ENCODE data around the gene RAD54L.
"Not testable (repeated sequence)": the region's sequence is repeated elsewhere in the genome, so short reads cannot be mapped to it uniquely, and the experiment has no call there.

RAD54L gene

GRCh38 chr1:46247436-46248121 is at the start of gene RAD54L:
Gene RAD54L (plus strand): TSS chr1:46247763. CDS start chr1:46248406, 643 bp downstream.
- DNase-seq = peak; percentile 100

DNA sequence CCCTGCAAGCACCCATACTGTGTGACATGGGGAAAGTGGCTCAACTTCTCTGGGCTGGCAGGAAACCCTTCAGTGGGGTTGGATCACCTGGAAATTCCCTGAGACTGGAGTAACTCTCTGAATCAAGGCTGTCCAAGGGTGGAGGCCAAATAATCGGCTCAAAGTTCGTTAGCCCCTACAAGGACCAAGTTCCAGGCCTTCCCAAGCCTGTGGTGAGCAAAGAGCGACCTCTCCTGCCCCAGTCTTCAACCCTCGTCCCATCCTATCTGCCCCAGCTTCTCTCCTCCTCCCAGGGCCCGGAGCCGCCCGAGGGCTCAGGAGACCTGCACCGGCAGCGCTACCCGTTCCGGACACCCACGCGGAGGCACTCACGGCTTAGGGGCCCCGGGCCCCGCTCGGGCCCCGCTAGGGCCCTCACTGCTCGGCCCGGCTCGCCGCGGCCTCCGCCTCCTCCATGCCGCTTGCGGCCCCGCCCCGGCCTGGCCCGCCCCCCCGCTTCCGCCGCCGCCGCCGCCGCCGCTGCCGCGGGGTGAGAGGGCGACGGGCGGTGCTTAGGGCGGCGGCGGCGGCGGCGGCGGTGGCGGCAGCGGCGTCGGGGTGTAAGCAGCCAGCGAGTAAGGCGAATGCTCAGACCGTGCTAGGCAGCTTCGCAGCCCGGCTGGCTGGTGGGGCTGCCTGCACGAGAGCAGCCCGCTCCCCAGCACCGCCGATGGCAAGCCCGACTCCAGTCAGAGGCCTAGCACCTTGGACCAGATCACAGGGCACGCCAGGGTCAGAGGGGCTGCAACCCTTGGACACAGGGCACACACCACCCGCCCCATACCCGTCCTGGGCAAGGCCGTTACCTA is 49.4 kb upstream of the RAD54L start, which contains the start of gene POMGNT1:
POMGNT1 (minus strand) TSS at position 471 of the 848 bp plus-strand sequence. CDS start 613 bp downstream, outside the sequence.
- DNase-seq = peak; percentile 89

GRCh38 chr1:46199233-46199749 is 48.3 kb upstream of the RAD54L start:
- DNase-seq = no peak

- DNase-seq = no peak
These were observed 43.7 kb upstream of the RAD54L start for GRCh38 chr1:46203738-46204405.

DNA sequence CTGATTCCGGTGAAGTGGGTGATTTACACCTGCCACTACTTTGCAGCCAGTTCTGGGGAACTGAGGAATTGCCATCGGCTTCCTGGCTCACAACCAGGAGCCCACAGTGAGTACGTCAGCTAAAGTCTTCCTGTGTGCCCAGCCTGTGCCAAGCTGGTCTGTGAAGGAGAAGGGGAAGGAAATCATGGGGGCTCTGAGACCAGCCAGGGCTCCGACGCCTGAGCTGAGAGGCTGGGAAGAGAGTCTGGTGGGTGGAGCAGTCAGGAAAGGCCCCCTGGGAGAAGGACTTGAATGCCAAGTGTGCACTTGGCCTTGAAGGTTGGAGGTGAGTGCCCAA is 43.2 kb upstream of the RAD54L start:
- no peak for DNase-seq

GRCh38 chr1:46205141-46205540 is 42.4 kb upstream of the RAD54L start:
- DNase-seq = no peak

DNA sequence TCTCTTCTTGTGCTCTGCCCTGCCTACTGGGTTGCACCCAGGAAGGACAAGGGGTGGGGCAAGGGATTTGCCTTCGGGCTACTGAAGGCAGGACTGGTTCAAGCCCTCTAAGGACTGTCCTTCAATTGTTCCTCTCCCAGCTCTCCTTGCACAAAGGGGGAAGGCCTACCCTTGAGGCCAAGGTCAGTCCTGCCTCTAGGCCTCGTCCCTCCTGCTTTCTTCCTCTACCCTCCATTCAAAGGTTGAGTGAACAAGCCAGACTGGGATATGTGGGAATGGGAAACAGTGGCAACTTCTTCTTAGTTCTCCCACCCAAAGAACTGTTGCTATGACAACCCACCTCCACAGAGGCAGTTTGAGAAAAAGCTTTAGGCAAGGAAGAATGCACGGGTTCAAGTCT is 41.8 kb upstream of the RAD54L start:
- DNase-seq = no peak

DNA sequence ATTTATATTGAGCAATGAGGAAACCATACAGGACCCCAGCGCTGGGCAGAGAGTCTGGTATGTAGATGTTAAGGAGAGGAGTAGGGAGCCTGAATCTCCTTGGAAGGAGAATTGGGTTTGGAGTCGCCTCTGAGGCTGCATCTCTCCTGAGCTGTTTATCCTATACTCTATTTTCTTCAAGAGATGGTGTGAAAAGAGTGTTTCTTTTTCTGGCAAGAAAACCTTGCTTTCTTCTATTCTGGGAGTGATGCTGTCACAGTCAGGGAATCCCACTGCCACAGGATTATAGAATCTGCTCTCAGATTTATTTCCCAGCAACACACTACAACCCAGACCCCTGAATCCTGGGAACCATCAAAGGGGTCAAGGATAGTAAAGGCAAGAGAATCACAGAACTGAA is 41.2 kb upstream of the RAD54L start:
- DNase-seq = no peak

DNA sequence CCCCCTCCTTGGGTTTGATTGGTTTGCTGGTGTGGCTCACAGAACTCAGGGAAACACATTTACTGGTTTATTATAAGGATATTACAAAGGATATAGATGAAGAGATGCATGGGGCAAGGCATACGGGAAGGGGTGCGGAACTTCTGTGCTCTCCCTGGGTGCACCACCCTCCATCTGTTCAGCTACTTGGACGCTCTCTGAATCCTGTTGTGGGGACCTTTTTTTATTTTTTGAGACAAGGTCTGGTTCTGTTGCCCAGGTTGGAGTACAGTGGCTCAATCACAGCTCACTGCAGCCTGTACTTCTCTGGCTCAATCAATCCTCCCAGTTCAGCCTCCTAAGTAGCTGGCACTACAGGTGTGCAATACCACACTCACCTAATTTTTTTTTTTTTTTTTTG is 37.0 kb upstream of the RAD54L start:
- DNase-seq = no peak

- peak; percentile 84 for DNase-seq
These were observed 36.5 kb upstream of the RAD54L start for GRCh38 chr1:46211051-46211450.

- DNase-seq = no peak
These were observed 32.1 kb upstream of the RAD54L start for GRCh38 chr1:46215504-46215903.

DNA sequence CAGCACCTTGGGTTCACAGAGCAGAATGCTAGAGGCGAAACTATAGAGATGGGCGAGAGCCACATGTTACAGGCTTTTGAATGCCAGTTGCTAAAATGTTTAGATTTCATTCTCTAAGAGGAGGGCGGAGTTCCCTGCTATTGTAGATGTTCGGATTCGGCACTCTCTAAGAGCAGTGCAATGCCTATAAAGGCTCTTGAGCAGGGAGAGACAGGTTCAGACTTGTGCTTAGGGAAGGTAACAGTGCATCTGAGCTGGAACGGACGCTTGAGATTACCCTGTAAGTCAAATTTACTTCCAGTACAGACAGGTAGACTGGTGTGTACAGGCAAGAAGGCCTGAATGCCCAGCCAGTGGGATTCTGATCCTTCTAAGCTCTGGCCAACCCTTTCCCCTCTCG is 29.1 kb upstream of the RAD54L start:
- DNase-seq = no peak

- no peak for DNase-seq
These were observed 27.7 kb upstream of the RAD54L start for GRCh38 chr1:46219551-46220520.

GRCh38 chr1:46220808-46221207 is 26.8 kb upstream of the RAD54L start:
- no peak for DNase-seq

DNA sequence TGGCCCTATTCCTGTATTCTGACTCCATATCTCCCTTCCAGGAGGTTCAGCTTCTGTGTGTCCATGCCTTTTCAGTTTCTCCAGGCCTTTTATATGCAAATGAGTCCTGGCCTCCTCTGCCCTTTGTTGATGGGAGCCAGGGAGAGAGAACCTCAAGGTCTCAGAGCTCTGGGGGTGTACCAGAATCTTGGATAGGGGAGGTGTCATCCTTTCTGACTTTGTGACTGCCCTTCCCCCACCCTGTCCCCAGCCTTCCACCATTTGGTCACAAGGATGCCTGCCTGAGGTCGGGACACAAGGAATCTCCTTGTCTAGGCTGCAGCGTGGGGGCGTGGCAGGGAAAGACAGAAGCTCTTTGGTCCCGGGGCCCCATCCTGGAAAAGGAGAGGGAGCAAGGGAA is 25.8 kb upstream of the RAD54L start:
- peak; percentile 84 for DNase-seq

- not testable (repeated sequence) for DNase-seq
These were observed 24.5 kb upstream of the RAD54L start for GRCh38 chr1:46223055-46223454.

GRCh38 chr1:46223472-46223943 is 24.1 kb upstream of the RAD54L start:
- DNase-seq = peak; percentile 87

DNA sequence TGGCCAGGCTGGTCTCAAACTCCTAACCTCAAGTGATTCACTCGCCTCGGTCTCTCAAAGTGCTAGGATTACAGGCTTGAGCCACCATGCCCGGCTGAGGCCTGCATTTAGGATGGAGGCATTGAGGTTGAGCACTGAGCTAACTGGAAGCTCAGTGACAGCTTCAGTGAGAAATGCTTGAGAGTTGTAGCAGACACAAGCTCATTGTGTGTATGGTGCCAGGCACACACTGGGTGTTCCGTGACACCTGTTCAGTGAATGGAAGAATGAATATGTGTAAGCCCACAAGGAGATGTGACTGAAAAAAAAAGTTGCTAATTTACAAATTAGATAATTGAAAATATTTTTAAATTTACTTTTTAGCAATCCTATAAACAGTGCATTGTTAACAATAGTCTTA is 22.6 kb upstream of the RAD54L start:
- no peak for DNase-seq

GRCh38 chr1:46231231-46231630 is 16.3 kb upstream of the RAD54L start:
- not testable (repeated sequence) for DNase-seq

DNA sequence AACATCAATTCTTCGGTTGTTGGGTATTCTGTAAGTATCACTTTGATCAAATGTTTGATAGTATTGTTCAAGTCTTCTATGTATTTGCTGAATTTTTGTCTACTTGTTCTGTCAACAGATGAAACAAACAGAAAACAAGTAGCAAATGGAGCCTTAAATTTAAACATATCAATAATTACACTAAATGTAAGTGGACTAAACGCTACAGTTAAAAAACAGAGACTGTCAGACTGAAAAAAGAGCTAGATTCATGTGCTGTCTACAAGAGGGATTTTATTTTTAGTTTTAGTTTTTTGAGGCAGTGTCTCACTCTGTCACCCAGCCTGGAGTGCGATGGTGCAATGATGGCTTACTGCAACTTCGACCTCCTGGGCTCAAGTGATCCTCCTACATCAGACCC is 10.7 kb upstream of the RAD54L start:
- no peak for DNase-seq

DNA sequence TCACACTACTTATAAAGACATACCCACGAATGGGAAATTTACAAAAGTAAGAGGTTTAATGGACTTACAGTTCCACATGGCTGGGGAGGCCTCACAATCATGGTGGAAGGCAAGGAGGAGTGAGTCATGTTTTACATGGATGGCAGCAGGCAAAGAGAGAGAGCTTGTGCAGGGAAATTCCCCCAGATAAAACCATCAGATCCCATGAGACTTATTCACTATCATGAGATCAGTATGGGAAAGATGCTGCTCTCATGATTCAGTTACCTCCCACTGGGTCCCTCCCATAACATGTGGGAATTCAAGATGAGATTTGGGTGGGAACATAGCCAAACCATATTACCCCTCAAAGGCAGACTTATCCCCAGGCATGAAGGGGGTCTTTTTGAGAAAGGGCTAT is 8.7 kb upstream of the RAD54L start:
- not testable (repeated sequence) for DNase-seq

- not testable (repeated sequence) for DNase-seq
These were observed 5.8 kb upstream of the RAD54L start for GRCh38 chr1:46241733-46242132.

Data from islet precursor cell (in vitro differentiated cells).